ENCODE results near the gene ACOD1. TPM values are rescaled to one million over a fixed set of nuclear protein-coding genes. Genes with fewer than 3 reads are reported as not detected.

Gene ACOD1
- total RNA-seq: not detected

GRCh38 chr13:76948149-76948548 lies at the start of gene ACOD1:
ACOD1 (plus strand) TSS chr13:76948511; CDS start chr13:76948559, 48 bp downstream.

DNA sequence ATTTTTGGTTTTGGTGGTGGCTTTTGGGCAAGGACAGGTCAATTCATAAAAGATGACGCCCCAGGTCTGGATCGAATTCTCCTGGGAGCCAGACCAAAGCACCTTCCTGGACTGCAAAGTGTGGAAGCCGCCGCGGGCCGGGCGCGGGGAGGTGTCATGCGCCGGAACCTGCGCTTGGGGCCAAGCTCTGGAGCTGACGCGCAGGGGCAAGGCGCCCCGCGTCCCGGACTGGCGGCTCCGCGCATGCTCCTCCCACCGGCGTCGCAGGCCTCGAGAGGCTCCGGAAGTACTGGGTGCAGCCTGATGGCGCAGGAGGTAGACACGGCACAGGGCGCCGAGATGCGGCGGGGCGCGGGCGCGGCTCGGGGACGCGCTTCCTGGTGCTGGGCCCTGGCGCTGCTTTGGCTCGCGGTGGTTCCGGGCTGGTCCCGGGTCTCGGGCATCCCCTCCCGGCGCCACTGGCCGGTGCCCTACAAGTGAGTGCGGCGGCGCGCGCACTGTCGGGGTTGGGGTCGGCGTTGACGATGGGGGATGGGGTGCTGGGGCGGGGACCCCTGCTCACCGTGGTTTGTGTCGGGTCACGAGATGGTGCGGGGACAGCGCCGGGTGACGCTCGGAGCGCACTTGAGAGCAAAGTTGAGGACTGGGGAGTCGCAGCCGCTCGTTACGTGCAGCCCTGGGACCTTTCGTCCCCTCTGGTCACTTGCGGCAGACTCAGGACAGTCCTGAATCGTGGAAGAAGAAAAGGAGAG lies 43.7 kb downstream of the ACOD1 start, which contains the start of gene CLN5:
TSS of gene CLN5 (plus strand) at position 286 of the 752 bp plus-strand sequence. CDS start at position 304, 18 bp downstream.

Other genes starting within 250 kb of the ACOD1 start
- gene KCTD12, start 62.1 kb upstream of the ACOD1 start, total RNA-seq: 10 to 100 TPM in 1 of 2 experiments, 1 to 10 TPM in 1; 10.0 to 10.6 TPM
- 10 to 100 TPM; 13.6 to 14.5 TPM for gene CLN5, start 43.6 kb downstream of the ACOD1 start, total RNA-seq
- 10 to 100 TPM; 45.9 to 47.5 TPM for gene FBXL3, start 78.6 kb downstream of the ACOD1 start, total RNA-seq